ENCODE results near the gene ACBD4. TPM values are rescaled to one million over a fixed set of nuclear protein-coding genes. Genes with fewer than 3 reads are reported as not detected.

The ACBD4 gene
- total RNA-seq, 1 experiment from 2014 or later, result 9.7 TPM

GRCh38 chr17:45107293-45108010 is 28.0 kb upstream of the ACBD4 start:
- no CpG with 5 or more reads among the region's 13 CpGs for WGBS (ENCODE audit: extremely low coverage, insufficient read length, low lambda C conversion rate)
- Mint-ChIP-seq H3K4me1 (peaks cover 0 to 7% of the 10 kb centered on the region in 2 experiments; a peak in 2 of 4 replicates), H3K27ac (peak overlapping the region in 2 of 3 experiments; percentile 50 to 92; a peak in 2 of 7 replicates), H3K4me3 (no peak overlapping the region), H3K9me3 (no peaks in the 10 kb centered on the region), H3K36me3 (ENCODE audit: insufficient read depth in 1 of 3, low read depth in 3 of 3) (peaks cover 12 to 66% (median 61%) of the 10 kb centered on the region in 3 experiments; a peak in 6 of 7 replicates), H3K27me3 (ENCODE audit: low read depth) (peaks cover 2% of the 10 kb centered on the region; the same call in 1 of the 2 replicates)
- Histone ChIP-seq H2AFZ (ENCODE audit: low read length) (no peak overlapping the region), H3K79me1 (ENCODE audit: insufficient read depth, low read depth, low read length, poor library complexity, severe bottlenecking) (no peaks in the 10 kb centered on the region), H3K27me3 (ENCODE audit: insufficient read depth, low read length) (no peaks in the 10 kb centered on the region), H2BK20ac (ENCODE audit: low read depth, low read length, poor library complexity, severe bottlenecking) (no peak overlapping the region), H3K4me2 (ENCODE audit: insufficient read depth, insufficient read length, low read length) (no peak overlapping the region), H3K9me3 (ENCODE audit: control insufficient read depth, low read depth, low read length) (no peaks in the 10 kb centered on the region), H3K27ac (ENCODE audit: insufficient read length, low read depth, low read length) (no peak overlapping the region), H4K5ac (ENCODE audit: insufficient read length, low read depth, low read length) (no peak overlapping the region), H2AK5ac (ENCODE audit: insufficient read length, low read length) (no peak overlapping the region), H4K20me1 (ENCODE audit: control insufficient read depth, insufficient read depth, insufficient read length) (no peaks in the 10 kb centered on the region), H4K91ac (ENCODE audit: insufficient read length, low read depth, low read length) (no peak overlapping the region), H3K4me1 (ENCODE audit: insufficient read depth, low read length) (no peaks in the 10 kb centered on the region), H2BK12ac (ENCODE audit: insufficient read length, low read depth, low read length) (no peak overlapping the region), H3K14ac (ENCODE audit: insufficient read depth, low read length) (no peak overlapping the region), H2BK5ac (ENCODE audit: insufficient read length, low read length) (no peak overlapping the region), H3K79me2 (ENCODE audit: insufficient read depth, low read length) (no peaks in the 10 kb centered on the region), H2BK120ac (ENCODE audit: low read depth, low read length, poor library complexity, severe bottlenecking) (no peak overlapping the region), H3T11ph (ENCODE audit: low read length) (no peak overlapping the region), H4K8ac (replicated peaks; ENCODE audit: insufficient read length, low read depth, low read length) (no peak overlapping the region), H3K9ac (ENCODE audit: extremely low read depth, insufficient read length, low read length) (no peak overlapping the region), H3K56ac (ENCODE audit: insufficient read length, low read depth, low read length) (no peak overlapping the region), H3K18ac (ENCODE audit: insufficient read length, low read depth, low read length) (no peak overlapping the region), H2BK15ac (ENCODE audit: low read depth, low read length) (no peak overlapping the region), H3K23ac (ENCODE audit: insufficient read length, low read depth, low read length) (no peak overlapping the region), H3K23me2 (ENCODE audit: insufficient read length, low read depth, low read length, poor library complexity, severe bottlenecking) (no peaks in the 10 kb centered on the region), H3K4ac (ENCODE audit: low read depth, low read length) (no peak overlapping the region)
- no peak for TF ChIP-seq CTCF (conservative IDR thresholded peaks at IDR 0.05)
- DNase-seq, result no peak

Measured in H9 (cell line).